22Rv1 (cell line): ENCODE data around the gene POLN.

ENCODE experiments used
- H3K27ac ChIP-seq: fragments of 450-650 bp; 2 replicates; pipeline ENCODE4 v1.5.1; 2017
- CTCF ChIP-seq: fragments of 450-650 bp; IDR thresholded peaks from 2 replicates; pipeline ENCODE4 v1.5.1; 2017; ENCODE audit warnings: mild to moderate bottlenecking
- ZFX ChIP-seq: fragments of 450-650 bp; IDR thresholded peaks from 2 replicates; pipeline ENCODE4 v1.6.1; 2017; ENCODE audit warnings: antibody characterized with exemption, borderline replicate concordance

Gene POLN

DNA sequence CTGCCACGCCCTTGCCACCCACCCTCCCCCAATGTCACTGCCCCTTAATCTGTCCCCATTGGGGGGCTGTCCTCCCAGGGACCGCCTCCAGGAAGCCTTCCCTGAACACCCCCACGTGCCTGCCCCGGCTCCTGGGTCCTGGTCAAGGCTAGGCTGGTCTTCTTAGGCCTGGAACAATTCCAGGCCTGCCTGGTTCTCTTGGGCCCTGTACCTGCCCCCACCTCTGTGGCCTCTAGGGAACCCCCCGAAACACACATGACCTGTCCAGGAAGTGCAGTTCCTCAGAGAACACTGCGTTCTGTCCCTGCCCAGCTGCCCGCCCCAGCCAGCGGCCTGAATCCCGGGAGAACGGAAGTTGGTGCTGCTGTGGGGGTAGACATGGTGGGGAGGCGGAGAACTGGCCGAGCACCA is 14.9 kb upstream of the POLN start:
- no peak overlapping the region for H3K27ac ChIP-seq
- TF ChIP-seq ZFX (no peak), CTCF (no peak)

GRCh38 chr4:2256156-2256731 is 14.3 kb upstream of the POLN start:
- no peak overlapping the region for H3K27ac ChIP-seq
- no peak for TF ChIP-seq ZFX
- no peak for TF ChIP-seq CTCF

- TF ChIP-seq CTCF (no peak), ZFX (no peak)
- no peak overlapping the region for H3K27ac ChIP-seq
These were observed 13.7 kb upstream of the POLN start for GRCh38 chr4:2255501-2256155.

- H3K27ac ChIP-seq, result no peak overlapping the region
- TF ChIP-seq CTCF (no peak), ZFX (no peak)
These were observed 13.0 kb upstream of the POLN start for GRCh38 chr4:2254665-2255500.

DNA sequence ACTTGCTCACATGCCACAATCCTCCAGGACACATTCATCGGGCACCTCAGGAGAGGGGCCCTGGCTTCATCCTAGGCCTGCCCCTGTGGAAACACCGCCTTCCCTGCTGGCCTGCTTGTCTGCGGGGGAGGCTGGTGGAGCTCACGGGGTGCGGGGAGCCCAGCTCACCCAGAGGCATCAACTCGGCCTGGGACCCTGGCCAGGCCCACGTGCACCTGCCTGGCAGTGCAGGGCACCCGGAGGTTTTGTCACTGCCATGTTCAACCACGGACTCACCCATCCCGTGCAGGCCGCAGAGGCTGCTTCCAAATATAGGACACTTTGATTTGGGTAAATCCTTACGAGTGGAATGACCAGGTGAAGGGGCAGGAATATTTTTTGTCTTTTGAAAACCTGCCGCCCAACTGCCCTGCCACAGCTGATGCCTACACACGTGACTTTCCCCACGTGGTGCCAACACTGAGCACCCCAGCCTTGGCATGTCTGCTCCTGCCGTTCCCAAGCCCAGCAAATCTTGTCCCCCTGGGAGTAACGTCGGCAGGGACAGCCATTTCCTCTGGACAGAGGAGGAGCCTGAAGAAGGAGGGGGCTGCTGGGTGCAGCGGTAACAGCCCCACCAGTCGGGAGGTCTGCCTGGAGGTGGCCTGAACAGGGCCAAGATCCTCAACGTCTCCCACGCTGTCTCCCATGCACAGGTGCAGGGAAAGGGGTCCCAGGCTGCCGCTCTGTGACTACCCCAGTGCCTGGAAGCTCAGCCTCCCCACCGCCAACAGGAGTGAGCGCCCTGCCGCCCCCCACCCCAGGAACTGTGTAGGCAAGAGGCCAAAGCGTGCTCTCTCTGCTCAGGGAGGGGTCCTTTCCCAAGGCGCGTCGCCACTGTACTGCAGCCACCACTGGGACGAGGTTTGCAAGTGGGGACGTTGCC is 11.5 kb upstream of the POLN start:
- TF ChIP-seq ZFX (no peak), CTCF (no peak)
- no peak overlapping the region for H3K27ac ChIP-seq

GRCh38 chr4:2252530-2253091 is 10.7 kb upstream of the POLN start:
- H3K27ac ChIP-seq, result no peak overlapping the region
- TF ChIP-seq ZFX, result no peak
- TF ChIP-seq CTCF, result no peak
